ENCODE data around the gene PTGR3.

The PTGR3 gene

DNA sequence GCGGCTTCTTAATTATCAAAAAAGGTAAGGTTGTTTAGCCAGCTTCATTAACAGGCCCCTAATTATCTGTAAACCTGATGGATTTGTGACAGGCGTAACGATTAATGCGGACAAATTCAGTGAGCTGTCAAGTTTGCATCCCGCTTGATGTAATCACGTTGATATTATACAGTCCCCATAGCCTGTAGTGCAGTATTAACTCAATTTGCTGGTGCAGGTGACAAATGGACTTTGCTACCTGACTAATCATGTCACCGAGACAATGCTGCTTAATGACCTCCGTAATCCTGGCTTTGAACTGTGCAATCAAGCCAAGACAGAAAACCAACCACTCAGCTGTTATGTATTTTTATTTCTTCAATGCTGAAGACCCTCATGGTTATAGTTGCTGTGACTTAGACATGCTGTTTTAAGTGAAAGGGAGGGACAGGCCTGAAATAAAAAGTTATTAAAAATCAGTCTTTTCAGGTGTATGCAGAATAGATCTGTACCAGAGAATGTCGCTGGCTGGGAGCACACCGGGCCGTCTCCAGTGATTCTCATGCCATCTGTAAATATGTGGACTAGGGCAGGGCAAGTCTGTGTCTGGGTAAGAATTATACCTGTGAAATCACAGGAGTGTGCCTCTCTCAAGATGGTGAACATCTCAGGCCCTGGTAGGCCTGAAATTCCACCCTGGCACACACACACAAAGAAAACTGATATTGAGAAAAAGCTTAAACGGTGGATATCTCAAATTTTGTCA is 6.0 kb upstream of the PTGR3 start:
- no peak for DNase-seq

DNA sequence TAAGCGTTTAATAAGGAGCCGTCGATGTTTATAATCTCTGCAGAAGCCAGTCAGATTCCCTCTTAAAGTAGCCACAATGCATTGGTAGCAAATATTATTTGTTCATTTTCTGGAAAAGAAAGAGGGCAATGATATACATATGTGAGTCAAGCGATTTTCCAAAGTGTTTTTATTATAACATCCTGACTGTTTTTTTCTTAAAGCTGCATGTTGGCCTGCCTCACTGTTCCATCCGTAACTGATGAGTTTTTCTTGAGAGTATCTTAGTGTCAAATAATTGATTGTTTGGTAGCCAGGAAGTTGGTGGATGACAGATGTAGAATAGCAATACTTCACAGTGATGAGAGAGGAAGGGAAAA is 5.4 kb upstream of the PTGR3 start:
- DNase-seq = no peak

DNA sequence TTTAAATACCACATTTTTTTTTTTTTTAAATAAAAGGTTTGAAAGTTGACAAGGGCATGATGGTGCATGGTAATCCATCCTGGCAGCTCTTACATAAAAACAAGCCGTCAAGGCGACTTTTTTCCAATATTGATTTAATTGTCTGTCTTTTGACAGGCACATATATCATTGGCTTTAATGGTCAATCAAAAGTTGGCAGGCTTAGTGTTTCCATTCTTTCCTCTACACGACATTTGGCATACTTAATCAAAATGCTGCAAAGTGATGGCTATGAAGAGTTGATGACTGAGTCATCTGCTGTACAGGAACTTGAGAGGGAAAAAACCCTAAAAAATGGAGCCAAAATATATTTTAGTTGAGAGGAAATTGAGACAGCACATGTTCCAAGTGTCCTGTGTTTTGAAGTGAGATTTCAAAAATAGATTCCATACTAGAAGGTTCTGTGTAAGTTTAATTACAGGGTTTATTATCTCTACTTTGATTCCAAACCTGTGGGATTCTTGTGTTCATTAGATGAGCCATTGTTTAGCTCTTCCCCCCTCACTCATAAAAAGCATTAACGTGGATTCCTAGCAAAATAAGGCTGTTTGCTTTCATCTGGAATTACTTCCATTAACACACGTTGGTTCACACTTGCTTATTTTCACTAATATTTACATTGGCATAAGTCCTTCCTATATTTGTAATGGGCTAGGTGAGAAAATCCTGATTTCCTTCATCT is 4.8 kb upstream of the PTGR3 start:
- DNase-seq = no peak

DNA sequence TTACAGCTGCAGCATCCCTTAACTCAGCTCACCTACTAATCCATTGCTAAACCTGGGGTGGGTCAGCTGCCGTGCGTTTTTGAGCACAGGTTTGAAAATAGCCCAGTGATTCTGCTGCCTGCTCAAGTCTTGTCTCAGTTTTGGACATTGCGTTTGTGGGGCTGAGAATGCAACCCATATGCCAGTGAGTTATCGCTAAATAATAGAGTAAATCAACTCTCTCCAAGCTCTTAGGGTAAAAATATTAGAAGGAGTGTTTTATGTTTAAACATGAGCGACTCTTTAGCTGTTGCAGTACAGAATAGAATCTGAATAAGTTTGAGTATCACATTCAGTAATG is 3.8 kb upstream of the PTGR3 start:
- no peak for DNase-seq

DNA sequence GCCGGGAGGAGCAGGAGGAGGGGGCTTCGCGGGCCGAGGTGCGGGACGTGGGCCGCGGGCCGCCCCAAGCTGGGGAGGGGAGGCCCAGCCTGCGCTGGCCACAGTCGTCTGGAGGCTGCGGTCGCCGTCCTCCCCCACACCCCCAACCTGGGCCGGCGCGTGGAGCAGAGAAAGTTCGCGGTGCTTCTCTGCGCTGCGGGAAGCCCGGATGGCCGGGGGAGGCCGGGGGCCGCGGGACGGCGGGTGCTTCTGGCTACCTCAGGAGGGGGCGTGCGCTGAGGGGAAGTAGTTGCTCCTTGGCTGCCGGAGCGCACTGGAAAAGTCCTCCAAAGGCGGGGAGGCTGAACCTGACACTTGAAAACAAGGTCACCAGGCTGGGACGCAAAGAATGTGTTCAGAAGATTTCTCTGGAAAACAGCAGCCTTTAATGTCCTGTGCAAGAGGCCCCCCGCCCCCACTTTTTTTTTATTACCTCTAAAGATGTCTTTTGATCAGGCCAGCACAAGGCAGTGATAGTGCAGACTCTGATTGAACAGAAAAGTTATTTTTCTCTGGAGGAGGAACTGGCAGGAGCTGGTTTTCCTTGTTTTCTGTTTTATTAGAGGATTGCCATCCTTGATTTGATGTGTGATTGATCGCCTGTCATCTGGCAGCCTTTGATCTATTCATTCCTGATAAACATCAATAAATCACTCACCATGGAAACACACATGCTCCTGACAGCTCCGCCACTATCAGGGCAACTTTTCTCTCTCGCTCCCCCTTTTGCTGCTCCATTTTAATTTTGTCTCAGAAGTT is 3.2 kb upstream of the PTGR3 start:
- no peak for DNase-seq

DNA sequence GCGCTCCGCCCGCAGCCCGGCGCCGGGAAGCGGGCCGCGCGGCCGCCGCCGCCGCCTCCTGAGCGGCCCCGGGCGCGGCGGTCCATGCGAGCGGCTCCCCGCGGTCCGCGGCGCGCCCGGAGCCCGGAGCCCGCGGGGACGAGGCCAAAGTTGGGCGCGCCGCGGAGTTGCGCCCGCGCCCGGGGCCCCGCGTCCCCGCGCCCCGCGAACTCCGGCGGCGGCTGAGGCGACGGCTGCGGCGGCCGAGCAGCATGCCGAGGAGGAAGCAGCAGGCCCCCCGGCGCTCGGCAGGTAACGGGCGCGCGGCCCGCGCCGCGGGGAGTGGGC is 2.6 kb upstream of the PTGR3 start:
- DNase-seq = no peak

DNA sequence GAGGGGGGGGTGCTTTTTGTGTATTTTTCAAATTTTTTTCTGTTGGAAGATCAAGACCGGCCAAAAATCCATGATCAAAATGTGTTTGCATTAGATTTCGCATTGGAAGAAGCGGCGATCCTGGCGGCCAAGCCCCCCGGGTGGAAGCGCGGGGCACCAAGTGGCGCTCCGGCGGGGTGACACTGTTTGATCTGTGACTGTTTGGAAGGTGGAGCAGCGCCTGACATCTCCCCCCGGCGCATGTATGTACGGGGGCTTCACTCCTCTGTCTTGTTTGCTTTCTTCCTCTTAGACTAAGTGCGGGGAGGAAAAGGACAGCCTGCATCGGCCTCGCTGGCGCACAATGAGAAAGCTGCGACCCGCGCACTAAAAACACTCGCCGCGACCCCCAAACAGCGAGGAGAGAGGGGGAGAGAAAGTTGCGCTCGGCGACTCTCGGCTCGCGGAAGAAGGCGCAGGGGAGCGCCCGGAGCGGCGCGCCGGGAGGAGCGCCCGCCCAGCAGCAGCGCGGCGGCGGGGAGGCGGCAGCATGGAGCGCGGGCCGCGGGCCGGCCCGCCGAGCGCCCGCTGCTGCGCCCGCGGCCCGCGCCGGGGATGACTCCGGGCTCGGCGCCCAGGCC is 2.2 kb upstream of the PTGR3 start:
- no peak for DNase-seq

DNA sequence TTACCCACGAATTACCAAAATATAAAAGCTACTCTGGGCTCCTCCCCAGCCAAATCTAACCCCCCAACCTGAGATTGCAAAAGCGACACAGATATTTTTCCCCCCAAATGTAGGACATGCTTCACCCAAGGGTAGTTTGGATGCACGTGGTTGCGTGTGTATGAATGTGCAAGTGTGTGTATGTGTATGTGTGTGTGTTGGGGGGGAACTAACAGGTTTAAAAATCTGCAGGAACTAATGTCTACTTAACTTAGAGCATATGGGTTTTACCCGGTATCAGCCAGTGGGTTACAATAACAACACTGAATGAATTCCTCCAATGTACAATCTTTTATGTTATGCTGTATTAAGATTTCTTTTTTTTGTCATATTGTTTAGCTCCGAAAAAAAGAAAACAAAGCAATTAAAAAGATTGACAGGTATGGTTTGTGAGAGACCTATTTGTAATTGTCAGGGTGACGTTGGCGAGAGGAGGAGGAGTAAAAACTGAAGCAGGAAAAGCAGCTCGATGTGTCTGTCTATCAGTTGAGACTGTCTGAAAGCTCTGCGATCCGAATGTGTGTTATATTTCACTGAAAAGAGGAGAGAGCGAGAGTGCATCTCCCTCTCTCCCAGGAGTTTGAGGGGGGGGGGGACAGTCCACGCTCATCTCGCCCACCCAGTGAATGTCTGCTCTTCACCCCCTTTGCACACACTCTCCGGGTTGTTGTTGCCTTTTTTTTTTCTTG is 1.5 kb upstream of the PTGR3 start, which contains the start of gene TSHZ1:
Gene TSHZ1, plus strand, starts transcription at position 524 of the 728 bp plus-strand sequence. CDS start 1,080 bp downstream, outside the sequence.
- DNase-seq = peak; percentile 15 to 64

DNA sequence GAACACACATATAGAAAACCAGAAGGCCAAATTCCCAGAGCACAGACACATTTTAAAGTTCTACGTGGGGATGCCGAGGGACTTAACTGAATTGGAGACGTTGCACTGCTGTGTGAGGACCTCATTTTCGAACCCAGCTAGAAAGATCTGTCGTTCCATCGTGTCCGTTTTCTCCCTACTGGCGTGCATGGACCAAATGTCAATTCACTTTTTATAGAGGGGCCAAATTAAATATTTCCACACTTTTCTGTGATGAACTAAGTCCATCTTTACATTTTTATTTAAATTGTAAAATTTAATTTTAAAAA is 966 bp upstream of the PTGR3 start:
- no peak for DNase-seq

DNA sequence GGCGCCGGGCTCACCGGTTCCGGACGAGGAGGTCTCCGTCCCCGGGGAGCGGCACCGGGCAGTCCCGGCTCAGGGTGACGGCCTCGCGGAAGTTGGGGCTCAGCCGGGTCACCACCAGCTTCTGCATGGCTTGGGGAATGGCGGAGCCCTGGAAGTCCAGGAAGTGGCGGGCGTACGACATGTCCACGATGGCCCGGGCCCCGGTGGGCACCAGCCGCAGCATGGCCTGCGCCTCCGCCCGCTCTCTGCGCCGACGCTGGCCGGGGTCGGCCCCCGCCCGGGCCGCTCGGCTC is 157 bp downstream of the PTGR3 start:
- DNase-seq = no peak

DNA sequence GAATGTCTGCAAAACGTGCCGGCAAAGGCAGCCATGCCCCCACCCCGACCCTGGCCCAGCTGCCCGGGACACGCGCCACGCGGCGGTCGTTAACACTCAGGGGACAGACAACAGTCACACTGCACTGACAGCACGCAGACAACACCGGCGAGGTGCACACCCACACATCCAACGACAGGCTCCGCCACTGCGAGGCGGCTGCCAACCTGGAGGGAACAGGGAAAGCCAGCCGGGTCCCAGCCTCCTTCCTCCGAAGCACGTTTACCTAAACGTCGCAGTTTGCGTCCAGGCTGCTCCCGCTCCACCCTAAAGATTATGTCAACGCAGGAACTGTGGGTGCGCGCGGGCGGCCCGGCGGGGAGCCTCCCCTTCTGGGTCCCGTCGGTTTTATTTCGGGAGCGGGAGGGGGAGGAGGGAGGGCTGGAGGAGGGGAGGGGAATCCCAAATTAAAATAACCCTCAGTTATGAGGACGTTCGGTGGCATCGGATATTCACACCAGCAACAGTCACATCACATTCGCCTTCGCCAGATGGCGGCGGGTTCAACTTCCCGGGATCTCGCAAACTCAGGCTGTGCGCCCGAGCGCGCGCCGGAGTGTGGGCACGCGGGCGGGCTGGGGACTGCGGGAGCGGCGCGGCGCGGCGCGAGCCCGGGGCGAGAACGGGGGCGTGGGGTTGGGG is 644 bp downstream of the PTGR3 start:
- DNase-seq = no peak

DNA sequence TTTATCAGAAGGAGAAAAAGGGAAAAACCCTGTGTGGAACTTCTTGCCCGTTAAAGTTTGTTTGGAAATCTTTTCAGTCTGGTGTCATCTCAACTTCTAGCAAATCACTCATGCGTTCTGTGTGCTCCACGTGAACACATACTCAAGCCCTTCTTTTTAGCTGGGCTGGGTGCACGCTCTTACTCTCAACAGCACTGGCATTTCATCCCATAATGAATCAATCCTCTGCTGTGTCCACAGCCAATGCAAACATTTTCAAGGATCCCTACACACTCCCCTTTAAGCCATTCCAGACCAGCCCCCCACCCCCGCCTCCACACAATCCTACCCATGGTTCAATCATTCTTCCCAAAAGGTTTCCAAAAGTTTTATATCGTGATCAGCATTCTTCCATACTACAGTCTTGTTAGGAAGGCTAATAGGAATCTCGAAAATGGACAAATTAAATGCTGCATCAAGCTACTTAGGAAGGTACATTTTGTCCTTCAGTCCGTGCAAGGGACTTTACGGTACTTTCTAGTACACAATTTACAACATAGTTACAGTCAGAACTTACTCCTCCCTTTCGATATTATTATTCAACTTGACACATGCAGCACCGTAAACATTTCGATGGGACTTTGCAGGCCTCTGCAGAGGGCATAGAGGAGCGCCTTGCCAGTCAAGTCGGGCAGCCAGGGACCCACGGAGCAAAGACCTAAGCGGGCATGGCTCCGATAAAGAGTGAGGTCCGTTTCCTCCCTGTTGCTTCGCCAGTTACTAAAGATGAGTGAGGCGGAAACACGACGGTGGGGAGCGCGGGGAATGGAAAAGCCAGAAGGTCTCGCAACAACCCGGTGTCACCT is 1.4 kb downstream of the PTGR3 start:
- no peak for DNase-seq

DNA sequence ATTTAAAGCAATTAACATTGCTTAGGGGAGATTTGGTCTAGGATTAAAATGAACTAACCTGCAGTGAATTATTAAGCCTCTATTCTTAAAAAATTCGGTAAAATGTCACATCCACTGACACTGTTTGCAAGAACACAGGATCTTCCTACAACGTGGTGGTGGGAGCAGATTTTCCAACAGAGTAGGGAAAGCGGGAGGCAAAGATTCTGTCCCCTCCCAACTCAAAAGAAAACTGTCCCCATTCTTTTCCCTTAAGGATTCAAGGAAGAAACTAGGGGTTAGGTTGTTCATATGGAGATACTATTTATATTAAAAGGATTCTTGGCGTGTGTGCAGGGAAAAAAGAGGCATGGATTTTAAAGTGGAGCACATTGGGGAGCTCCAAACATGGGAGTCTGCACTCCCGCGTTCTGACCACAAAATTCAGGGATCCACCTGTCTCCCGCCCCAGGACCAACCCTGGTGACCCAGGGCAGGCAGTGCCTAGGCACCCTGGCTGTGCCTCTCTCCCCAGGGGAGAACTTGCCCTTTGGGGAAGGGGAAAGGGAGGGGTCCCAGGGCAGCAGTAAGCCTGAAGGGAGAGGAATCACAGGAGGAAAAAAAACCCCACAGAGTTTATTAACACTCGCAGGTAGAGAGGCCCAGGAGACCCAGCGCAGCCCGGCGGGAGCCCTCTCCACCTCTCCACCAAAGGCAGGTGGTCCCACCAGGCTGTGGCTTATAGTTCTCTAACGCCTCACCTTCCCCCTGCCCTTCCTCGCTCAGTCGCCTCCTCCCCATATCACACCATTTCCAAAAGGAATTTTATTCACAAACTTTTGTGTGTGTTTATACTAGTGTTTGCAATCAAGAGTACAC is 2.3 kb downstream of the PTGR3 start:
- no peak for DNase-seq

DNA sequence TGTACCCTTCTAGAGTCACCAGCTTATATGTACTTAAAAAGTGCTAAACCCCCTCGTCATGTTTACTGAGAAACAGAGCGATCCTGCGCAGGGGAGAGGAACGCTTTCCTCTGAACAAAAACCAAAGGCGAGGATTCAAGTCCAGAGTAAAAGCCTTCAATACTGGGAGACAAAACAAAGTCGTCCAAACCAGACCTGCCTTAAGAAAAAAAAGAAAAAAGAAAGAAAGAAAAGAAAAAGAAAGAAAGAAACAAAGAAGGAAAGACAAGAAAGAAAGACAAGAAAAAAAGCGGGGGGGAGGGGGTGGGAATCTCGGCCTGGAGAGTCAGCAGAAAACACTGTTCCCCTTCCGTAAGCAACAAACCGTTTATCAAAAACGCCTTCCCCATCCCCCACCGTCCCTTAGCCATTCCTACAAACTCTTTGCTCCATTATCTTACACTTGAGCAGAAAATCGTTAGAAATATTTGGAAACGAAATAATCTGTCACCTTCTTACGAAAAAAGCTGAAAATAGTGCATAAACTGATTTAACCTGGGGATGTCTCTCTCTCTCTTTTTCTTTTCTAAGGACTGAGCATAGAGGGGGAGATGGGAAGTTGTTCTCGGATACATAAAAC is 3.3 kb downstream of the PTGR3 start:
- DNase-seq = no peak

DNA sequence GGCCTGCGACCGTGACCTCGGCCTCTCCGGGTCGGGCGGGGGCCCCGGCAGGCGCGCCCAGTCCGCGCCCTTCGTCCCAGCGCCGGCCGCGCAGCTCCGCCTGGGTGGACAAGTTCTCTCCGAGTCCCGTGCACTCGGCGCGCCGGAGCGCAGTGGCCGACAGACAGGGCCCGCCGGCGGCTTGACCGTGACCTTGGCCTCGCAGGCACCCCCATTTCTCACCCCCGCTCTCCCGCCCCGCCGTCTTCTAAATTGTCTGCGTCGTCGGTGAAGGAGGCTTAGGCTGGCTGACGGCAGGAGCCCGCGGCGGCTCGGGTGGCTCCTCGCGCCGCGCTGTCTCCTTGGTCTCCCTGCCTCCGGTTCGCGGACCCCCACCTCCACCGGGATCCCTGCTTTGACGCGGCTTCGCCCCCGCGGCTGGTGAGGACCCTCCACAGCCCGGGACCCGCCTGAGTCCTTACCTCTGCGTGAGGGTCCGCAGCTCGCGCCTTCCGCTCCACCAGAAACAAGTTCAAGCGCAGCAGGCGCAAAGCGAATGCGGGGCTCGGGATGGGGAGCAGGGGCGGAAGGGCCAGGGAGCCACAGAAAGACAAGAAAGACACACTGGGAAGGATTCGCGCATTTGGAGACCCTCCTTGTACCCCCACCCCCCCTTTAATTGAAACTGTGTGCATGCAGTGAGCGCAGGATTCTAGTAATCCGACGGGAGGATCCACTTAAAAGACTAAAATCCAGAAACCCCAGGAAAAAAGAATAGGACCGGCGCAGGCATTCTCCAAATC is 4.0 kb downstream of the PTGR3 start:
- DNase-seq = no peak

DNA sequence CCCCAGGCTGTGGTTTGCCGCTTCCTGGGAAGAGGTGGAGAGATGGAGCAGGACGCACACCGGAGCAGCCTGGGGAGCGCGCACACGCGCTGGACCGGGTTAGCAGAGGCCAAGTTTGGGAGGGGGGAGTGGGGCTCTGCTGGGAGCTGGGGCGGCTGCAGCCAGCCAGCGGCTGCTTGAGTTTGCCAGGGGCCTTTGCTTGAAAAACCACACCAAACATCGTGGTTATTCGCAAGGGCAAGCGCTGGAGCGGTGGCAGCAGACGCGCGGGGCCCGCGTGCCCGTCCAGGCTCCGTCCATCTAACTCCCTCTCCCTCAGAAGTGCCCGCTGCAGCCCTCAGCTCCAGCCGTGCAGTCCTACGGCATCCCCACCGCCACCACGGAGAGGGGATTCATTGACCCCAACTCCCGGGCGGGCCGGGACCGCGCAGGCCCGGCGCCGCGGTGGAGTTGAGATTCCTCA is 4.6 kb downstream of the PTGR3 start:
- no peak for DNase-seq

DNA sequence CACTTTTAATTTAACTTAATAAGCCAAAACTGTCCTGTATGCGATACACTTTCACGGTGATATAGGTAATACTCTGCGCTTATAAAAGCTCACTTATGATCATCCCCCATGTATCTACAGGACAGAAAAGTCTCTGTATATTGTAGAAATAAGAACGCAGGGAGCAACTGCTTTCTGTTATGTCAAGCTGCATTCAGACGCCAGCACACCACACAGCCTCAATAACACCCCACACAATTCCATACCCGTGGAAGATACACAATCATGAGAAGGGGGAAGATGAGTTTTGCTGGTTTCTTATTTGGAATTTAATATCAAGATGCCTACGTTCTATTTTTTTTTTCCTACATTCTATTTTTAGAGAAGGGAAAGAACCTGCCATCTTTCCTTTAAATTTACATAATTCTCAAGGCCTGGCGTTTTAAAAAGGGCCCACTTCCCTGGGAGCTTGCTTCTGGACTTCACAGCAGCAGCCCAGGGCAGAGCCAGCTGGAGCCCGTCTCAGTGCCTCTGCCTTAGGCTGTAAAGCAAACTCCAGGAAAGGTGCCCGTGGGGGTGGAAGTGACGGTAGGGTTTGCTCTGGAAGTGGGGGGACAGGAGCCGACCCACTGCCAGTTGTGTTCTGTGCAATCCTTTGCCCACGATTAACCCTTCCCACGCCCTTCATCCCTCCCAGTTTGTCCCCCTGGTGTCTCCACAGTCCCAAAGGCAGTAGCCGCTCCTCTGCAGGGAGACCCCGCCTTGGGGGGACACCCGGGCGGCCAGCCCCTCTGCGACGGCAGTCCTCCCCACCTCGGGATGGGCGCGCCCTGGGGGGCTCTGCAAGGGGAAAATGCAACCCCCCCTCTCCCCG is 5.3 kb downstream of the PTGR3 start:
- no peak for DNase-seq

DNA sequence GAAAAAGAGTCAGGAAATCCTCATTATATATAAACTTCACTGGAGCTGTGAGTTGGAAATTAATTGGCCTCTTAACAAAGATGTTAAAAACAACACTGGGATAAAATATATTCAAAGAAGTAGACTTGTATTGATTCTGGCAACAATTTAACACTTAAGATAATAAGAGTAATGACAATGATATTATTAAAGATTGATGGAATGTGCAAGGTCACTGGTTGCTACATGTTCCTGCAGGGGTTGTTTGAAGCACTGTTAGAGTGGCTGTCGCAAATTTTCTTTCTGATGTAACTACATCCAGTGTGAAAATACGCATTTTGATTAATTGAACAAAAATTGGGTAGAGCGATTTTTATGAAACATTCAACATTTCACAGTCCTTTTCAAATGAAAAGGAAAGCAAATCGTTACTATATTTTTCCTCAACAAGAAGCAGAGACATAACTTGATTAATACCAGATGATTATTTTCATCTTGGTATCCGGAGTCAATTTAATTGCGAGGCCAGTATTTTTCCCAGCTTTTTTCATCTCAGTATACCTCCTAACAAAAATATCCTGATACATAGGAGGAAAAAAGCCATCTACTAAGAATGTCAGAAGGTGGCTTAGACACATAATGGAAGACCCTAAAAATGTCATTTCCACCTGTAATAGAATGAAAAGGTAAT is 6.1 kb downstream of the PTGR3 start:
- DNase-seq = no peak

Data from cerebellar nuclear complex (tissue), 1 donor.